ENCODE data around the gene TDRD9.

DNA sequence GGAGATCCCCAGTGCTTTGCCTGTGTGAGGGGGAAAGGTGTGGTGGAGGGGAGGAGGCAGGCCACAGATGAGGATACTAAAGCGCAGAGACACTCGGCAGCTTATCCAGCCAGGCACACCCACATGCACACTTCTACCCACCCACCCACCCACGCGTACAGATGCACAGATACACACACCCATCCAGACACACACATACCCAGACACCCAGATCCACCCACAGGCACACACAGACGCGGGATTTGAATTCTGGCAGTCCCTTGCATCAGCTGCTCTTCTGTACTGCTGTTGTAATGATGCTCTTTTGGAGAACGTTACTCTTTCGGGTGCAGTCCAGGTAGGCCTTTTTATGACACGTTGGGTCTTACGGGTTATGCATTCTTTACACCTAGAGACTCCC is 69.8 kb downstream of the TDRD9 start:
- no peak for TF ChIP-seq POLR2AphosphoS5 (IDR thresholded peaks at IDR 0.05; ENCODE audit: low read depth, low read length)
- TF ChIP-seq, protein P1, sequence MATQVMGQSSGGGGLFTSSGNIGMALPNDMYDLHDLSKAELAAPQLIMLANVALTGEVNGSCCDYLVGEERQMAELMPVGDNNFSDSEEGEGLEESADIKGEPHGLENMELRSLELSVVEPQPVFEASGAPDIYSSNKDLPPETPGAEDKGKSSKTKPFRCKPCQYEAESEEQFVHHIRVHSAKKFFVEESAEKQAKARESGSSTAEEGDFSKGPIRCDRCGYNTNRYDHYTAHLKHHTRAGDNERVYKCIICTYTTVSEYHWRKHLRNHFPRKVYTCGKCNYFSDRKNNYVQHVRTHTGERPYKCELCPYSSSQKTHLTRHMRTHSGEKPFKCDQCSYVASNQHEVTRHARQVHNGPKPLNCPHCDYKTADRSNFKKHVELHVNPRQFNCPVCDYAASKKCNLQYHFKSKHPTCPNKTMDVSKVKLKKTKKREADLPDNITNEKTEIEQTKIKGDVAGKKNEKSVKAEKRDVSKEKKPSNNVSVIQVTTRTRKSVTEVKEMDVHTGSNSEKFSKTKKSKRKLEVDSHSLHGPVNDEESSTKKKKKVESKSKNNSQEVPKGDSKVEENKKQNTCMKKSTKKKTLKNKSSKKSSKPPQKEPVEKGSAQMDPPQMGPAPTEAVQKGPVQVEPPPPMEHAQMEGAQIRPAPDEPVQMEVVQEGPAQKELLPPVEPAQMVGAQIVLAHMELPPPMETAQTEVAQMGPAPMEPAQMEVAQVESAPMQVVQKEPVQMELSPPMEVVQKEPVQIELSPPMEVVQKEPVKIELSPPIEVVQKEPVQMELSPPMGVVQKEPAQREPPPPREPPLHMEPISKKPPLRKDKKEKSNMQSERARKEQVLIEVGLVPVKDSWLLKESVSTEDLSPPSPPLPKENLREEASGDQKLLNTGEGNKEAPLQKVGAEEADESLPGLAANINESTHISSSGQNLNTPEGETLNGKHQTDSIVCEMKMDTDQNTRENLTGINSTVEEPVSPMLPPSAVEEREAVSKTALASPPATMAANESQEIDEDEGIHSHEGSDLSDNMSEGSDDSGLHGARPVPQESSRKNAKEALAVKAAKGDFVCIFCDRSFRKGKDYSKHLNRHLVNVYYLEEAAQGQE (IDR thresholded peaks at IDR 0.05; ENCODE audit: insufficient read depth in 1 of 2, low read depth in 2 of 2, low read length in 2 of 2), result no peak
- no peak for TF ChIP-seq TAF1 (IDR thresholded peaks at IDR 0.05; ENCODE audit: borderline replicate concordance, insufficient read depth, low read length)
- TF ChIP-seq SIN3A (IDR thresholded peaks at IDR 0.05; ENCODE audit: borderline replicate concordance, insufficient read depth, low read length), result no peak
- no peak for TF ChIP-seq FOXP2 (optimal IDR thresholded peaks at IDR 0.05; ENCODE audit: borderline replicate concordance, extremely low read depth, extremely low read length, insufficient read depth)
